ENCODE measurements around the gene DHRSX. TPM values are rescaled to one million over a fixed set of nuclear protein-coding genes. Genes with fewer than 3 reads are reported as not detected.
"Not testable (repeated sequence)": the region's sequence is repeated elsewhere in the genome, so short reads cannot be mapped to it uniquely, and the experiment has no call there.

The DHRSX gene
- total RNA-seq, 1 donor from 2014 or later, result 9.9 TPM

- Histone ChIP-seq H3K4me1 (ENCODE audit: control insufficient read depth in 3 of 3, insufficient read depth in 3 of 3, low read length in 3 of 3) (peaks cover 0 to 8% (median 0%) of the 10 kb centered on the region in 3 donors), H3K36me3 (ENCODE audit: control insufficient read depth in 3 of 3, insufficient read depth in 3 of 3, low read length in 3 of 3) (no peaks in the 10 kb centered on the region), H3K9ac (ENCODE audit: low read depth in 1 of 3, low read length in 3 of 3) (no peak overlapping the region), H3K9me3 (ENCODE audit: control insufficient read depth in 3 of 3, low read length in 3 of 3) (no peaks in the 10 kb centered on the region), H3K27me3 (ENCODE audit: control insufficient read depth in 3 of 3, insufficient read depth in 3 of 3, low read length in 3 of 3) (no peaks in the 10 kb centered on the region), H3K27ac (ENCODE audit: low read depth, low read length) (no peak overlapping the region), H3K4me3 (ENCODE audit: low read length in 3 of 3) (no peak overlapping the region)
These were observed 124.6 kb downstream of the DHRSX start for GRCh38 chrX:2376166-2376565.

GRCh38 chrX:2374086-2374485 is 126.7 kb downstream of the DHRSX start:
- H3K27ac ChIP-seq (ENCODE audit: low read depth, low read length), result no peak overlapping the region

GRCh38 chrX:2373615-2374014 is 127.2 kb downstream of the DHRSX start:
- Histone ChIP-seq H3K36me3 (ENCODE audit: control insufficient read depth in 3 of 3, insufficient read depth in 3 of 3, low read length in 3 of 3) (peaks cover 0 to 2% (median 0%) of the 10 kb centered on the region in 3 donors), H3K27me3 (ENCODE audit: control insufficient read depth in 3 of 3, insufficient read depth in 3 of 3, low read length in 3 of 3) (no peaks in the 10 kb centered on the region), H3K4me1 (ENCODE audit: control insufficient read depth in 3 of 3, insufficient read depth in 3 of 3, low read length in 3 of 3) (peaks cover 0 to 8% (median 0%) of the 10 kb centered on the region in 3 donors), H3K9me3 (ENCODE audit: control insufficient read depth in 3 of 3, low read length in 3 of 3) (no peaks in the 10 kb centered on the region), H3K27ac (ENCODE audit: low read depth, low read length) (no peak overlapping the region), H3K9ac (ENCODE audit: low read depth in 1 of 3, low read length in 3 of 3) (no peak overlapping the region), H3K4me3 (ENCODE audit: low read length in 3 of 3) (no peak overlapping the region)

More at GRCh38 chrX:2374086-2374485, 126.7 kb downstream of the DHRSX start:
- no peaks in the 10 kb centered on the region for H3K9me3 ChIP-seq (ENCODE audit: control insufficient read depth in 3 of 3, low read length in 3 of 3)
- H3K36me3 ChIP-seq (ENCODE audit: control insufficient read depth in 3 of 3, insufficient read depth in 3 of 3, low read length in 3 of 3), result peaks cover 0 to 2% (median 0%) of the 10 kb centered on the region in 3 donors
- H3K4me3 ChIP-seq (ENCODE audit: low read length in 3 of 3), result no peak overlapping the region
- peaks cover 0 to 8% (median 0%) of the 10 kb centered on the region in 3 donors for H3K4me1 ChIP-seq (ENCODE audit: control insufficient read depth in 3 of 3, insufficient read depth in 3 of 3, low read length in 3 of 3)
- no peaks in the 10 kb centered on the region for H3K27me3 ChIP-seq (ENCODE audit: control insufficient read depth in 3 of 3, insufficient read depth in 3 of 3, low read length in 3 of 3)
- H3K9ac ChIP-seq (ENCODE audit: low read depth in 1 of 3, low read length in 3 of 3), result no peak overlapping the region

- H3K27me3 ChIP-seq (ENCODE audit: control insufficient read depth in 3 of 3, insufficient read depth in 3 of 3, low read length in 3 of 3), result no peaks in the 10 kb centered on the region
- H3K4me1 ChIP-seq (ENCODE audit: control insufficient read depth in 3 of 3, insufficient read depth in 3 of 3, low read length in 3 of 3), result no peaks in the 10 kb centered on the region
- H3K9ac ChIP-seq (ENCODE audit: low read depth in 1 of 3, low read length in 3 of 3), result no peak overlapping the region
- no peak overlapping the region for H3K27ac ChIP-seq (ENCODE audit: low read depth, low read length)
- no peaks in the 10 kb centered on the region for H3K9me3 ChIP-seq (ENCODE audit: control insufficient read depth in 3 of 3, low read length in 3 of 3)
- no peak overlapping the region for H3K4me3 ChIP-seq (ENCODE audit: low read length in 3 of 3)
- H3K36me3 ChIP-seq (ENCODE audit: control insufficient read depth in 3 of 3, insufficient read depth in 3 of 3, low read length in 3 of 3), result peaks cover 0 to 2% (median 2%) of the 10 kb centered on the region in 3 donors
These were observed 129.6 kb downstream of the DHRSX start for GRCh38 chrX:2371026-2371711.

- H3K4me3 ChIP-seq (ENCODE audit: low read length in 3 of 3), result no peak overlapping the region
- H3K9me3 ChIP-seq (ENCODE audit: control insufficient read depth in 3 of 3, low read length in 3 of 3), result no peaks in the 10 kb centered on the region
- peaks cover 0 to 2% (median 2%) of the 10 kb centered on the region in 3 donors for H3K36me3 ChIP-seq (ENCODE audit: control insufficient read depth in 3 of 3, insufficient read depth in 3 of 3, low read length in 3 of 3)
- H3K27me3 ChIP-seq (ENCODE audit: control insufficient read depth in 3 of 3, insufficient read depth in 3 of 3, low read length in 3 of 3), result no peaks in the 10 kb centered on the region
- no peaks in the 10 kb centered on the region for H3K4me1 ChIP-seq (ENCODE audit: control insufficient read depth in 3 of 3, insufficient read depth in 3 of 3, low read length in 3 of 3)
- H3K9ac ChIP-seq (ENCODE audit: low read depth in 1 of 3, low read length in 3 of 3), result no peak overlapping the region
- H3K27ac ChIP-seq (ENCODE audit: low read depth, low read length), result no peak overlapping the region
These were observed 130.3 kb downstream of the DHRSX start for GRCh38 chrX:2370456-2370855.

- Histone ChIP-seq H3K9me3 (ENCODE audit: control insufficient read depth in 3 of 3, low read length in 3 of 3) (no peaks in the 10 kb centered on the region), H3K27me3 (ENCODE audit: control insufficient read depth in 3 of 3, insufficient read depth in 3 of 3, low read length in 3 of 3) (no peaks in the 10 kb centered on the region), H3K27ac (ENCODE audit: low read depth, low read length) (no peak overlapping the region), H3K4me3 (ENCODE audit: low read length in 3 of 3) (no peak overlapping the region), H3K9ac (ENCODE audit: low read depth in 1 of 3, low read length in 3 of 3) (no peak overlapping the region), H3K36me3 (ENCODE audit: control insufficient read depth in 3 of 3, insufficient read depth in 3 of 3, low read length in 3 of 3) (peaks cover 0 to 2% (median 2%) of the 10 kb centered on the region in 3 donors), H3K4me1 (ENCODE audit: control insufficient read depth in 3 of 3, insufficient read depth in 3 of 3, low read length in 3 of 3) (no peaks in the 10 kb centered on the region)
These were observed 131.6 kb downstream of the DHRSX start for GRCh38 chrX:2369206-2369605.

- no peaks in the 10 kb centered on the region for H3K9me3 ChIP-seq (ENCODE audit: control insufficient read depth in 3 of 3, low read length in 3 of 3)
- no peaks in the 10 kb centered on the region for H3K4me1 ChIP-seq (ENCODE audit: control insufficient read depth in 3 of 3, insufficient read depth in 3 of 3, low read length in 3 of 3)
- no peaks in the 10 kb centered on the region for H3K36me3 ChIP-seq (ENCODE audit: control insufficient read depth in 3 of 3, insufficient read depth in 3 of 3, low read length in 3 of 3)
- H3K9ac ChIP-seq (ENCODE audit: low read depth in 1 of 3, low read length in 3 of 3), result no peak overlapping the region
- no peaks in the 10 kb centered on the region for H3K27me3 ChIP-seq (ENCODE audit: control insufficient read depth in 3 of 3, insufficient read depth in 3 of 3, low read length in 3 of 3)
- H3K27ac ChIP-seq (ENCODE audit: low read depth, low read length), result no peak overlapping the region
- H3K4me3 ChIP-seq (ENCODE audit: low read length in 3 of 3), result no peak overlapping the region
These were observed 140.0 kb downstream of the DHRSX start for GRCh38 chrX:2360731-2361130.

- H3K4me1 ChIP-seq (ENCODE audit: control insufficient read depth in 3 of 3, insufficient read depth in 3 of 3, low read length in 3 of 3); H3K9me3 ChIP-seq (ENCODE audit: control insufficient read depth in 3 of 3, low read length in 3 of 3); H3K27ac ChIP-seq (ENCODE audit: low read depth, low read length); H3K27me3 ChIP-seq (ENCODE audit: control insufficient read depth in 3 of 3, insufficient read depth in 3 of 3, low read length in 3 of 3); H3K36me3 ChIP-seq (ENCODE audit: control insufficient read depth in 3 of 3, insufficient read depth in 3 of 3, low read length in 3 of 3); H3K4me3 ChIP-seq (ENCODE audit: low read length in 3 of 3); H3K9ac ChIP-seq (ENCODE audit: low read depth in 1 of 3, low read length in 3 of 3): not testable (repeated sequence)
These were observed 141.3 kb downstream of the DHRSX start for GRCh38 chrX:2359522-2359921.

GRCh38 chrX:2351999-2352995 is 148.5 kb downstream of the DHRSX start:
- Histone ChIP-seq H3K36me3 (ENCODE audit: control insufficient read depth in 3 of 3, insufficient read depth in 3 of 3, low read length in 3 of 3) (peaks cover 0 to 2% (median 0%) of the 10 kb centered on the region in 3 donors), H3K27ac (ENCODE audit: low read depth, low read length) (no peak overlapping the region), H3K4me1 (ENCODE audit: control insufficient read depth in 3 of 3, insufficient read depth in 3 of 3, low read length in 3 of 3) (peaks cover 0 to 13% (median 0%) of the 10 kb centered on the region in 3 donors), H3K9me3 (ENCODE audit: control insufficient read depth in 3 of 3, low read length in 3 of 3) (no peaks in the 10 kb centered on the region), H3K4me3 (ENCODE audit: low read length in 3 of 3) (no peak overlapping the region), H3K27me3 (ENCODE audit: control insufficient read depth in 3 of 3, insufficient read depth in 3 of 3, low read length in 3 of 3) (no peaks in the 10 kb centered on the region), H3K9ac (ENCODE audit: low read depth in 1 of 3, low read length in 3 of 3) (peak overlapping the region in 1 of 3 donors; percentile 25)

GRCh38 chrX:2351321-2351720 is 149.5 kb downstream of the DHRSX start:
- no peaks in the 10 kb centered on the region for H3K9me3 ChIP-seq (ENCODE audit: control insufficient read depth in 3 of 3, low read length in 3 of 3)
- no peak overlapping the region for H3K27ac ChIP-seq (ENCODE audit: low read depth, low read length)
- peaks cover 0 to 13% (median 0%) of the 10 kb centered on the region in 3 donors for H3K4me1 ChIP-seq (ENCODE audit: control insufficient read depth in 3 of 3, insufficient read depth in 3 of 3, low read length in 3 of 3)
- H3K27me3 ChIP-seq (ENCODE audit: control insufficient read depth in 3 of 3, insufficient read depth in 3 of 3, low read length in 3 of 3), result no peaks in the 10 kb centered on the region
- no peak overlapping the region for H3K4me3 ChIP-seq (ENCODE audit: low read length in 3 of 3)
- peaks cover 0 to 2% (median 0%) of the 10 kb centered on the region in 3 donors for H3K36me3 ChIP-seq (ENCODE audit: control insufficient read depth in 3 of 3, insufficient read depth in 3 of 3, low read length in 3 of 3)
- no peak overlapping the region for H3K9ac ChIP-seq (ENCODE audit: low read depth in 1 of 3, low read length in 3 of 3)

All from skeletal muscle tissue (tissue), 4 donors.